Spleen (tissue), 7 donors: ENCODE results near the gene EPHA8.

Experiments
- POLR2AphosphoS5 ChIP-seq, 3 donors: sonication (generic); formaldehyde crosslinking; IDR thresholded peaks; one replicate each; pipeline ENCODE4 v1.5.1; 2017; ENCODE audit warnings: antibody characterized with exemption in 3 of 3
- TF ChIP-seq, protein P1 (sequence below), 11 experiments: fragments of 200-600 bp in 7 of 11; fragments of 450-650 bp in 4 of 11; sonication (generic) in 4 of 11; IDR thresholded peaks in 8 of 11; conservative IDR thresholded peaks in 3 of 11; 1 replicate in 7 of 11; 2 replicates in 4 of 11; pipeline versions ENCODE4 v1.4.0 to v1.8.0; 2016 to 2021; ENCODE audit warnings: antibody characterized with exemption in 11 of 11, inconsistent platforms in 4 of 11, mild to moderate bottlenecking in 1 of 11
- donor health status: DM: no; HTN: no; CAD: no; lungs with moderate emphysema.
- donor health status: DM: no; HTN: no; CAD: no.
- donor health status: DM: no; HTN: no; CAD: no.

DNA sequence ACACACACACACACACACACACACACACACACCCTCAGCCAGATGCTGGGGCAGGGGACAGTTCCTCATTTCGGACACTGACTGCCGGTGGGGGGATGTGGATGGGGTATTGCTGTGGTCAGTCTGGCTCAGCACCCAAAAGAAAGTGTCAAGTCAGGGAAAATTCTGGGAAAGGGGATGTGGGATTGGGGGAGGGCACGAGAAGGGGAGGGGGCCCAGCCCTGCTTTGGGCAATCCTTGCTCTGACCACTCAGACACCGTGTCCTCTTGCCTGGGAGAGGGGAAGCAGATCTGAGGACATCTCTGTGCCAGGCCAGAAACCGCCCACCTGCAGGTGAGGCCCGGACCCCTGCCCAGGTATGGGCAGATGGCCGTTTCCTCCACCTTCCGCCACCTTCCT is 80.1 kb downstream of the EPHA8 start, which contains the start of gene C1QC:
- TF ChIP-seq, protein P1, sequence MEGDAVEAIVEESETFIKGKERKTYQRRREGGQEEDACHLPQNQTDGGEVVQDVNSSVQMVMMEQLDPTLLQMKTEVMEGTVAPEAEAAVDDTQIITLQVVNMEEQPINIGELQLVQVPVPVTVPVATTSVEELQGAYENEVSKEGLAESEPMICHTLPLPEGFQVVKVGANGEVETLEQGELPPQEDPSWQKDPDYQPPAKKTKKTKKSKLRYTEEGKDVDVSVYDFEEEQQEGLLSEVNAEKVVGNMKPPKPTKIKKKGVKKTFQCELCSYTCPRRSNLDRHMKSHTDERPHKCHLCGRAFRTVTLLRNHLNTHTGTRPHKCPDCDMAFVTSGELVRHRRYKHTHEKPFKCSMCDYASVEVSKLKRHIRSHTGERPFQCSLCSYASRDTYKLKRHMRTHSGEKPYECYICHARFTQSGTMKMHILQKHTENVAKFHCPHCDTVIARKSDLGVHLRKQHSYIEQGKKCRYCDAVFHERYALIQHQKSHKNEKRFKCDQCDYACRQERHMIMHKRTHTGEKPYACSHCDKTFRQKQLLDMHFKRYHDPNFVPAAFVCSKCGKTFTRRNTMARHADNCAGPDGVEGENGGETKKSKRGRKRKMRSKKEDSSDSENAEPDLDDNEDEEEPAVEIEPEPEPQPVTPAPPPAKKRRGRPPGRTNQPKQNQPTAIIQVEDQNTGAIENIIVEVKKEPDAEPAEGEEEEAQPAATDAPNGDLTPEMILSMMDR (IDR thresholded peaks at IDR 0.05 in 8 of 11, conservative IDR thresholded peaks at IDR 0.05 in 3 of 11) = no peak
- TF ChIP-seq POLR2AphosphoS5 (IDR thresholded peaks at IDR 0.05) = peak; percentile 70 to 76 (median 75)
